Ascending aorta (tissue), 2 donors: Measurements from ENCODE around the gene CFTR. TPM values are rescaled to one million over a fixed set of nuclear protein-coding genes. Genes with fewer than 3 reads are reported as not detected.
A peak's percentile ranks its signal among the peaks of the same experiment; 100 is the strongest.

Source experiments
- DNase-seq, 2 donors: peaks; one replicate each; pipeline ENCODE4 v3.0.0-alpha.2; 2019; ENCODE audit warnings: low spot score in 2 of 2
- H3K27ac ChIP-seq, 2 donors: fragments of 200-600 bp; sonication (generic); one replicate each; pipeline ENCODE4 v1.5.1; 2016 to 2017; ENCODE audit warnings: mild to moderate bottlenecking in 1 of 2
- H3K27me3 ChIP-seq: fragments of 200-600 bp; sonication (generic); one replicate; pipeline ENCODE4 v1.5.1; 2017
- H3K36me3 ChIP-seq, 2 donors: fragments of 200-600 bp; sonication (generic); one replicate each; pipeline ENCODE4 v1.5.1; 2016
- H3K4me1 ChIP-seq, 2 donors: fragments of 200-600 bp; sonication (generic); one replicate each; pipeline ENCODE4 v1.5.1; 2016 to 2017; ENCODE audit warnings: mild to moderate bottlenecking in 1 of 2
- H3K4me3 ChIP-seq, 2 donors: fragments of 200-600 bp; sonication (generic); one replicate each; pipeline ENCODE4 v1.5.1; 2016 to 2017; ENCODE audit warnings: mild to moderate bottlenecking in 1 of 2
- H3K9me3 ChIP-seq, 2 donors: fragments of 200-600 bp; sonication (generic); one replicate each; pipeline ENCODE4 v1.5.1; 2016
- CTCF ChIP-seq, 3 experiments: fragments of 200-600 bp in 2 of 3; fragments of 450-650 bp in 1 of 3; sonication (generic) in 2 of 3; IDR thresholded peaks; one replicate each; pipeline ENCODE4 v1.5.1; 2016 to 2019; ENCODE audit warnings: antibody characterized with exemption in 3 of 3, mild to moderate bottlenecking in 1 of 3, moderate library complexity in 1 of 3
- intact Hi-C: fragments of 100-400 bp; cut with DNase I; formaldehyde crosslinking; loops from one replicate; pipeline ENCODE4 v1.15.1; 2023
- total RNA-seq: library from RNA; depleted of rRNA; stranded (reverse); fragments of >200 nt; gene quantifications from one replicate; pipeline ENCODE4 v1.1.0, GENCODE V29; 2016

The CFTR gene
- total RNA-seq, 1 donor from 2014 or later, result 0.21 TPM

GRCh38 chr7:117669818-117670217 lies 190.0 kb downstream of the CFTR start:
- intact Hi-C loops, result loop anchor here (5.0 kb wide), 1 partner anchor 213 kb away; no protein-coding TSS in a partner anchor
- Histone ChIP-seq H3K4me1 (no peaks in the 10 kb centered on the region), H3K9me3 (no peaks in the 10 kb centered on the region), H3K4me3 (no peak overlapping the region), H3K27ac (no peak overlapping the region), H3K36me3 (no peaks in the 10 kb centered on the region), H3K27me3 (no peaks in the 10 kb centered on the region)
- no peak for TF ChIP-seq CTCF (IDR thresholded peaks at IDR 0.05)
- no peak for DNase-seq

- H3K4me1 ChIP-seq, result no peaks in the 10 kb centered on the region
- H3K4me3 ChIP-seq, result no peak overlapping the region
- intact Hi-C loops, result loop anchor here (5.0 kb wide), 1 partner anchor 215 kb away; no protein-coding TSS in a partner anchor
- no peaks in the 10 kb centered on the region for H3K9me3 ChIP-seq
- no peak overlapping the region for H3K27ac ChIP-seq
- no peak for TF ChIP-seq CTCF (IDR thresholded peaks at IDR 0.05)
- no peaks in the 10 kb centered on the region for H3K36me3 ChIP-seq
- DNase-seq, result no peak
- H3K27me3 ChIP-seq, result no peaks in the 10 kb centered on the region
Observed at GRCh38 chr7:117672453-117672852, 192.6 kb downstream of the CFTR start.

- TF ChIP-seq CTCF (IDR thresholded peaks at IDR 0.05), result no peak
- Histone ChIP-seq H3K9me3 (no peaks in the 10 kb centered on the region), H3K27ac (no peak overlapping the region), H3K4me1 (no peaks in the 10 kb centered on the region), H3K4me3 (no peak overlapping the region), H3K36me3 (no peaks in the 10 kb centered on the region), H3K27me3 (no peaks in the 10 kb centered on the region)
- no peak for DNase-seq
- intact Hi-C loops, result loop anchor here (5.0 kb wide), 1 partner anchor 216 kb away; no protein-coding TSS in a partner anchor
Observed at GRCh38 chr7:117673367-117673766, 193.5 kb downstream of the CFTR start.

- no peak for DNase-seq
- no peaks in the 10 kb centered on the region for H3K4me1 ChIP-seq
- intact Hi-C loops, result loop anchor here (5.0 kb wide), 1 partner anchor 217 kb away; no protein-coding TSS in a partner anchor
- TF ChIP-seq CTCF (IDR thresholded peaks at IDR 0.05), result peak in 1 of 3 experiments; percentile 8
- no peak overlapping the region for H3K27ac ChIP-seq
- no peaks in the 10 kb centered on the region for H3K36me3 ChIP-seq
- H3K9me3 ChIP-seq, result no peaks in the 10 kb centered on the region
- H3K27me3 ChIP-seq, result no peaks in the 10 kb centered on the region
- H3K4me3 ChIP-seq, result no peak overlapping the region
Observed at GRCh38 chr7:117673839-117674238, 194.0 kb downstream of the CFTR start.

GRCh38 chr7:117674617-117675016 lies 194.8 kb downstream of the CFTR start:
- Histone ChIP-seq H3K4me1 (no peaks in the 10 kb centered on the region), H3K27ac (no peak overlapping the region), H3K9me3 (no peaks in the 10 kb centered on the region), H3K4me3 (no peak overlapping the region), H3K27me3 (no peaks in the 10 kb centered on the region), H3K36me3 (no peaks in the 10 kb centered on the region)
- no peak for DNase-seq
- no peak for TF ChIP-seq CTCF (IDR thresholded peaks at IDR 0.05)
- intact Hi-C loops, result loop anchor here (5.0 kb wide), 1 partner anchor 217 kb away; no protein-coding TSS in a partner anchor
